ENCODE results near the gene BCAR1.

BCAR1 gene

GRCh38 chr16:75229172-75230031 is 22.0 kb downstream of the BCAR1 start:
- no peak overlapping the region for H3K4me3 ChIP-seq (ENCODE audit: low read depth, low read length)
- DNase-seq (ENCODE audit: low read depth), result no peak
- TF ChIP-seq MYC (IDR thresholded peaks at IDR 0.05; ENCODE audit: low read depth, low read length) (no peak), MAX (IDR thresholded peaks at IDR 0.05; ENCODE audit: low read depth, low read length) (no peak), POLR2A (IDR thresholded peaks at IDR 0.05; ENCODE audit: extremely low read depth, insufficient read length) (no peak), CTCF (IDR thresholded peaks at IDR 0.05; ENCODE audit: low read depth, low read length) (no peak)

GRCh38 chr16:75228143-75228976 is 23.1 kb downstream of the BCAR1 start:
- no peak for DNase-seq (ENCODE audit: low read depth)
- no peak overlapping the region for H3K4me3 ChIP-seq (ENCODE audit: low read depth, low read length)
- TF ChIP-seq POLR2A (IDR thresholded peaks at IDR 0.05; ENCODE audit: extremely low read depth, insufficient read length) (no peak), MAX (IDR thresholded peaks at IDR 0.05; ENCODE audit: low read depth, low read length) (no peak), CTCF (IDR thresholded peaks at IDR 0.05; ENCODE audit: low read depth, low read length) (no peak), MYC (IDR thresholded peaks at IDR 0.05; ENCODE audit: low read depth, low read length) (no peak)

GRCh38 chr16:75227361-75228142 is 23.9 kb downstream of the BCAR1 start:
- no peak overlapping the region for H3K4me3 ChIP-seq (ENCODE audit: low read depth, low read length)
- no peak for TF ChIP-seq MAX (IDR thresholded peaks at IDR 0.05; ENCODE audit: low read depth, low read length)
- no peak for DNase-seq (ENCODE audit: low read depth)

GRCh38 chr16:75226550-75227360 is 24.7 kb downstream of the BCAR1 start:
- DNase-seq (ENCODE audit: low read depth), result no peak
- TF ChIP-seq POLR2A (IDR thresholded peaks at IDR 0.05; ENCODE audit: extremely low read depth, insufficient read length) (no peak), CTCF (IDR thresholded peaks at IDR 0.05; ENCODE audit: low read depth, low read length) (no peak), MAX (IDR thresholded peaks at IDR 0.05; ENCODE audit: low read depth, low read length) (no peak), MYC (IDR thresholded peaks at IDR 0.05; ENCODE audit: low read depth, low read length) (no peak)
- no peak overlapping the region for H3K4me3 ChIP-seq (ENCODE audit: low read depth, low read length)

GRCh38 chr16:75225678-75226515 is 25.5 kb downstream of the BCAR1 start:
- TF ChIP-seq CTCF (IDR thresholded peaks at IDR 0.05; ENCODE audit: low read depth, low read length), result no peak
- TF ChIP-seq MYC (IDR thresholded peaks at IDR 0.05; ENCODE audit: low read depth, low read length), result no peak
- TF ChIP-seq POLR2A (IDR thresholded peaks at IDR 0.05; ENCODE audit: extremely low read depth, insufficient read length), result no peak
- TF ChIP-seq MAX (IDR thresholded peaks at IDR 0.05; ENCODE audit: low read depth, low read length), result no peak
- DNase-seq (ENCODE audit: low read depth), result no peak
- no peak overlapping the region for H3K4me3 ChIP-seq (ENCODE audit: low read depth, low read length)
